ENCODE measurements around the gene CHRNB1. TPM values are rescaled to one million over a fixed set of nuclear protein-coding genes. Genes with fewer than 3 reads are reported as not detected.

CHRNB1 gene
- polyA plus RNA-seq, 12 donors = 35.1 to 91.7 (median 79.7) TPM; not detected in 1

Other genes with a start within 250 kb of the CHRNB1 start
- 10 to 100 TPM in 11 of 12 donors, not detected in 1; 14.8 to 47.6 (median 19.5) TPM for gene DLG4, start 225.2 kb upstream of the CHRNB1 start, polyA plus RNA-seq (ENCODE audit: insufficient read length in 12 of 12)
- gene ACADVL, start 225.1 kb upstream of the CHRNB1 start, polyA plus RNA-seq (ENCODE audit: insufficient read length in 12 of 12) = 100 to 1,000 TPM in 11 of 12 donors, not detected in 1; 217 to 359 (median 236) TPM
- gene DVL2, start 210.5 kb upstream of the CHRNB1 start, polyA plus RNA-seq (ENCODE audit: insufficient read length in 12 of 12) = 10 to 100 TPM in 11 of 12 donors, not detected in 1; 26.7 to 49.0 (median 33.7) TPM
- 10 to 100 TPM in 11 of 12 donors, not detected in 1; 22.6 to 56.9 (median 33.3) TPM for gene PHF23, start 205.6 kb upstream of the CHRNB1 start, polyA plus RNA-seq (ENCODE audit: insufficient read length in 12 of 12)
- 100 to 1,000 TPM in 11 of 12 donors, not detected in 1; 201 to 913 (median 299) TPM for gene GABARAP, start 202.6 kb upstream of the CHRNB1 start, polyA plus RNA-seq (ENCODE audit: insufficient read length in 12 of 12)
- 100 to 1,000 TPM in 11 of 12 donors, not detected in 1; 152 to 205 (median 181) TPM for gene CTDNEP1, start 193.3 kb upstream of the CHRNB1 start, polyA plus RNA-seq (ENCODE audit: insufficient read length in 12 of 12)
- gene ELP5, start 192.8 kb upstream of the CHRNB1 start, polyA plus RNA-seq (ENCODE audit: insufficient read length in 12 of 12) = 10 to 100 TPM in 11 of 12 donors, not detected in 1; 32.1 to 70.1 (median 38.0) TPM
- 10 to 100 TPM in 1 of 12 donors, 1 to 10 TPM in 7, under 1 TPM in 3, not detected in 1; 0.32 to 39.4 (median 1.1) TPM for gene CLDN7, start 182.6 kb upstream of the CHRNB1 start, polyA plus RNA-seq (ENCODE audit: insufficient read length in 12 of 12)
- 10 to 100 TPM in 10 of 12 donors, 1 to 10 TPM in 1, not detected in 1; 6.9 to 49.0 (median 19.5) TPM for gene SLC2A4, start 163.3 kb upstream of the CHRNB1 start, polyA plus RNA-seq (ENCODE audit: insufficient read length in 12 of 12)
- gene YBX2, start 150.4 kb upstream of the CHRNB1 start, polyA plus RNA-seq (ENCODE audit: insufficient read length in 12 of 12) = 1 to 10 TPM in 9 of 12 donors, under 1 TPM in 2, not detected in 1; 0.41 to 6.7 (median 2.3) TPM
- 100 to 1,000 TPM; 199 to 437 (median 272) TPM for gene EIF5A, start 137.4 kb upstream of the CHRNB1 start, polyA plus RNA-seq (ENCODE audit: insufficient read length in 12 of 12)
- gene GPS2, start 129.7 kb upstream of the CHRNB1 start, polyA plus RNA-seq (ENCODE audit: insufficient read length in 12 of 12) = 100 to 1,000 TPM in 1 of 12 donors, 10 to 100 TPM in 10, not detected in 1; 56.0 to 125 (median 60.5) TPM
- 10 to 100 TPM in 11 of 12 donors, not detected in 1; 12.7 to 24.9 (median 17.4) TPM for gene NEURL4, start 115.7 kb upstream of the CHRNB1 start, polyA plus RNA-seq (ENCODE audit: insufficient read length in 12 of 12)
- 10 to 100 TPM in 3 of 12 donors, 1 to 10 TPM in 8, not detected in 1; 2.8 to 17.4 (median 8.1) TPM for gene ACAP1, start 108.5 kb upstream of the CHRNB1 start, polyA plus RNA-seq (ENCODE audit: insufficient read length in 12 of 12)
- 1 to 10 TPM in 11 of 12 donors, not detected in 1; 5.0 to 9.0 (median 6.6) TPM for gene KCTD11, start 92.9 kb upstream of the CHRNB1 start, polyA plus RNA-seq (ENCODE audit: insufficient read length in 12 of 12)
- not detected for gene TMEM95, start 89.9 kb upstream of the CHRNB1 start, polyA plus RNA-seq (ENCODE audit: insufficient read length in 12 of 12)
- gene TNK1, start 64.0 kb upstream of the CHRNB1 start, polyA plus RNA-seq (ENCODE audit: insufficient read length in 12 of 12) = 1 to 10 TPM in 2 of 12 donors, under 1 TPM in 8, not detected in 2; 0.15 to 3.8 (median 0.47) TPM
- 10 to 100 TPM in 11 of 12 donors, not detected in 1; 19.8 to 52.1 (median 23.2) TPM for gene PLSCR3, start 50.5 kb upstream of the CHRNB1 start, polyA plus RNA-seq (ENCODE audit: insufficient read length in 12 of 12)
- 10 to 100 TPM in 11 of 12 donors, not detected in 1; 45.1 to 67.7 (median 49.8) TPM for gene TMEM256, start 41.0 kb upstream of the CHRNB1 start, polyA plus RNA-seq (ENCODE audit: insufficient read length in 12 of 12)
- gene NLGN2, start 37.2 kb upstream of the CHRNB1 start, polyA plus RNA-seq (ENCODE audit: insufficient read length in 12 of 12) = 10 to 100 TPM in 11 of 12 donors, not detected in 1; 17.0 to 37.6 (median 24.5) TPM
- not detected for gene SPEM1, start 24.7 kb upstream of the CHRNB1 start, polyA plus RNA-seq (ENCODE audit: insufficient read length in 12 of 12)
- gene SPEM2, start 19.4 kb upstream of the CHRNB1 start, polyA plus RNA-seq (ENCODE audit: insufficient read length in 12 of 12) = not detected
- not detected for gene SPEM3, start 16.2 kb upstream of the CHRNB1 start, polyA plus RNA-seq (ENCODE audit: insufficient read length in 12 of 12)
- gene TMEM102, start 9.6 kb upstream of the CHRNB1 start, polyA plus RNA-seq (ENCODE audit: insufficient read length in 12 of 12) = 1 to 10 TPM in 3 of 12 donors, under 1 TPM in 7, not detected in 2; 0.62 to 2.2 (median 0.86) TPM
- gene FGF11, start 5.5 kb upstream of the CHRNB1 start, polyA plus RNA-seq (ENCODE audit: insufficient read length in 12 of 12) = 10 to 100 TPM in 1 of 12 donors, 1 to 10 TPM in 9, under 1 TPM in 1, not detected in 1; 0.97 to 15.9 (median 2.4) TPM
- gene ZBTB4, start 34.6 kb downstream of the CHRNB1 start, polyA plus RNA-seq (ENCODE audit: insufficient read length in 12 of 12) = 10 to 100 TPM in 11 of 12 donors, not detected in 1; 20.6 to 54.7 (median 24.4) TPM
- under 1 TPM in 9 of 12 donors, not detected in 3; 0.08 to 0.65 (median 0.29) TPM for gene SLC35G6, start 36.4 kb downstream of the CHRNB1 start, polyA plus RNA-seq (ENCODE audit: insufficient read length in 12 of 12)
- 100 to 1,000 TPM in 2 of 12 donors, 10 to 100 TPM in 10; 42.7 to 443 (median 60.3) TPM for gene POLR2A, start 39.3 kb downstream of the CHRNB1 start, polyA plus RNA-seq (ENCODE audit: insufficient read length in 12 of 12)
- 10 to 100 TPM in 11 of 12 donors, not detected in 1; 18.6 to 34.0 (median 24.7) TPM for gene TNFSF12, start 104.0 kb downstream of the CHRNB1 start, polyA plus RNA-seq (ENCODE audit: insufficient read length in 12 of 12)
- 10 to 100 TPM in 1 of 12 donors, 1 to 10 TPM in 10, not detected in 1; 2.8 to 21.1 (median 4.4) TPM for gene TNFSF13, start 113.7 kb downstream of the CHRNB1 start, polyA plus RNA-seq (ENCODE audit: insufficient read length in 12 of 12)
- 10 to 100 TPM in 11 of 12 donors, not detected in 1; 30.8 to 61.1 (median 43.5) TPM for gene SENP3, start 116.9 kb downstream of the CHRNB1 start, polyA plus RNA-seq (ENCODE audit: insufficient read length in 12 of 12)
- 100 to 1,000 TPM in 1 of 12 donors, 10 to 100 TPM in 10, not detected in 1; 16.8 to 222 (median 25.6) TPM for gene CD68, start 134.6 kb downstream of the CHRNB1 start, polyA plus RNA-seq (ENCODE audit: insufficient read length in 12 of 12)
- gene MPDU1, start 138.8 kb downstream of the CHRNB1 start, polyA plus RNA-seq (ENCODE audit: insufficient read length in 12 of 12) = 10 to 100 TPM in 11 of 12 donors, not detected in 1; 26.7 to 60.9 (median 46.7) TPM
- 10 to 100 TPM in 1 of 12 donors, 1 to 10 TPM in 9, not detected in 2; 1.3 to 12.9 (median 1.8) TPM for gene SOX15, start 145.0 kb downstream of the CHRNB1 start, polyA plus RNA-seq (ENCODE audit: insufficient read length in 12 of 12)
- 10 to 100 TPM in 11 of 12 donors, not detected in 1; 30.5 to 71.8 (median 37.0) TPM for gene FXR2, start 169.8 kb downstream of the CHRNB1 start, polyA plus RNA-seq (ENCODE audit: insufficient read length in 12 of 12)
- 10 to 100 TPM in 11 of 12 donors, not detected in 1; 44.5 to 83.2 (median 68.8) TPM for gene SAT2, start 182.8 kb downstream of the CHRNB1 start, polyA plus RNA-seq (ENCODE audit: insufficient read length in 12 of 12)
- gene SHBG, start 185.1 kb downstream of the CHRNB1 start, polyA plus RNA-seq (ENCODE audit: insufficient read length in 12 of 12) = 1 to 10 TPM in 7 of 12 donors, under 1 TPM in 3, not detected in 2; 0.60 to 2.1 (median 1.2) TPM
- gene ATP1B2, start 205.9 kb downstream of the CHRNB1 start, polyA plus RNA-seq (ENCODE audit: insufficient read length in 12 of 12) = 10 to 100 TPM in 11 of 12 donors, not detected in 1; 15.8 to 39.9 (median 26.1) TPM
- 100 to 1,000 TPM in 1 of 12 donors, 10 to 100 TPM in 11; 32.5 to 874 (median 37.6) TPM for gene TP53, start 242.4 kb downstream of the CHRNB1 start, polyA plus RNA-seq (ENCODE audit: insufficient read length in 12 of 12)
- 1 to 10 TPM in 11 of 12 donors, not detected in 1; 5.1 to 9.9 (median 7.5) TPM for gene WRAP53, start 243.4 kb downstream of the CHRNB1 start, polyA plus RNA-seq (ENCODE audit: insufficient read length in 12 of 12)

Measured in muscle of arm (tissue), 12 donors.